GM21737 (cell line): ENCODE data around the gene CLEC20A.
A peak's percentile ranks its signal among the peaks of the same experiment; 100 is the strongest.

Source experiments
- ATAC-seq: cut with Tn5 transposase; IDR thresholded peaks from one replicate; pipeline ENCODE4 v1.9.1; 2021; ENCODE audit warnings: mild to moderate bottlenecking, moderate library complexity; ENCODE audit not compliant: unreplicated experiment

Gene CLEC20A

DNA sequence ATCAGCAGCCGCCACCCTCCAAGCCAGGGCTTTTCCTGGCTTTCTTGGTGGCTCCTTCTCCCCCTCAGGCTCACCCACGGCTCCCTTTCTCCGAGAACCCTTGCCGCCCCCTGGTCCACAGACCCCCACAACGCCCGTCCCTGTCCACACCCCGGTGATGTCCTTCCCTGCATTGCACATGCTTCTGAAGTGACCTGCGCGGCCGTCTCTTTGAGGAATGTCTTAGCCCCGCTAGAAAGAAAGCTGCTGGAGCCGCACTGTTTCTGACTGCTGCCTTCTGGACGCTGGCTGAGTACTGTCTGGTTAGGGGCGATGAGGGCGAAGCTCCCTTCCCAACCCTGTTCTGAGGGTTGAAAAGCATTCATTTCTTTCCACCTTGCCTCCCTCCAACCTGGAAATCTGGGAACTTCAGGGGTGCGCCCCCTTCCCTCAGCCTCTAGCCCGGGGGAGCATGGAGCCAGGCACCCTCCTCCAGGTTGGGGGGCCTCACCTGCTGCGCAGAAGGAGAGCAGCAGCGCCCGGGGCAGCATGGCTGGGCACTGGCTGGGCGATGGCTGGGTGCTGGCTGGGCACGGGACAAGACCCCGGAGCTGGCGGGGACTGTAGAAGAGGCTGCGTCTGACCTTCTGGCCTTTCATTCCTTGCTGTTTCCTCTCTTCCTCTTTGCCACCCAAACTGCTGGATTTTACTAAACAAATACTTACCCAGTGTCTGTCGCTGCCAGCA lies at the start of gene CLEC20A:
CLEC20A (minus strand) TSS at position 555 of the 726 bp plus-strand sequence; CDS start at position 530, 25 bp downstream.
- ATAC-seq, result no peak

DNA sequence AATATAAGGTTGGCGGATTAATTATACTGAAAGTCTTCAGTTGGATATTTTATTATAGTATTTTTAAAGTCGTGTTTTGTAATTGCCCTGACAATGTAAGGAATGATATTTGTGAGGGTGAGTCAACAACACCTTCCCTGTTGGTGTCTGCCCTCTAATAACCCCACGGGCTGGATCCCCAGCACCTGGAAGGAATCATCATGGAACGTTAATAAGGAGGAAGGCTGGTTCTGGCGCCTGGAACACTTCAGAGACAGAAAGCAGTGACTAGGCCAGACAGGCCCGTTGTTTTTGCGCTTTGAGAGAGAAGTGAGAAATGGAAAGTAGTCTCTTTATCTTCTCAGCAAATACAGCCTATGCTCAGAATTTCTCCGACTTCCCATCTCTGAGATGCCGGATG lies 47.8 kb upstream of the CLEC20A start:
- ATAC-seq, result no peak

DNA sequence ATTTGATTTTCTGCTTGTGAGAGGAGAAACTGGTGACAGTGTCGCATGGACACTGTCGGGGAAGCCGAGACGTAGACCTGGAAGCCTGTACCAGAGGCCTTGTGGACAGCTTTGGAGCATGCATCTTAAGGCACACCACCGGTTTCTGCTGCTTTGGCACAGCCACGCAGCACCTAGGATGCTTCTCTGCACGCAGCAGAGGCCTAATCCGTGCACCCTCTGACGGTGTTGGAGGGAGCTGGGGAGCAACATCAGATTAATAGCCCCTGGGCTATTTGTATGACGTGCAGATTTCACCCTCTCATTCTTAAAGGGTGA lies 46.5 kb upstream of the CLEC20A start:
- ATAC-seq, result peak; percentile 28

DNA sequence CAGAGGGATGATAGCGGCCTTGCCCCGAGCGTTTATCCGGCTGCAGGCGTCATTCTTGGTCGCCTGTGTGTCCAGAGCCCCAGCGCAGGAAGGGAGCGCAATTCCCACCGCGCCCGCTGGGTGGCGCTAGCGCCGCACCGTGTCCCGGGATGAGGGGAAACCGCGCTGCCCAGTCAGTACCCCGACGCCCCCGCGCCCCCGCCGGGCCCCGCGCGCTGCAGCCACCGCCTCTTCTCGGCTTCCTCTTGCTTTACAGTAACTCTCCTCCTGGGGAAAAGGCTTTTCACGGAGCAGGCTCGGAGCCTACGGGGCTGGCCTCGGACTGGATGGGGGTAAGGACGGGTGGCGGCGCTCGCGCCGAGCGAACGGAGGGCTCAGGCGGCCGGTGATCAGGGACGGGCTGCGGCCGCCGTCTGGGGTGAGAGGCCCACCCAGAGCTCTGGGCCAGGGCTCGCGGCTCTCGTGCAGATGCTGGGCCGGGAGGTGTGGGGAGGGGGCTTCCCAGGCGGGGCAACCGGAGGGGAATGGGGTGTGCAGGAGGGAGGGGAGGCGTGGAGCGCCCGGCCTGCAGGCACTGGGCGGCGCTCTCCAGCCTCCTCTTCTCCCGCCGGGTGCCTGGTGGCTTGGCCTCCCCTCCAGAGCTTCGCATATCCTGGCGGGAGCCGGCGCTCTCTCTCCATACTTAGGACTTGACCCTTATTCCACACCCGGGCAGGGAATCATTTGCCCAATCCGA lies 46.0 kb upstream of the CLEC20A start:
- ATAC-seq, result peak; percentile 73

DNA sequence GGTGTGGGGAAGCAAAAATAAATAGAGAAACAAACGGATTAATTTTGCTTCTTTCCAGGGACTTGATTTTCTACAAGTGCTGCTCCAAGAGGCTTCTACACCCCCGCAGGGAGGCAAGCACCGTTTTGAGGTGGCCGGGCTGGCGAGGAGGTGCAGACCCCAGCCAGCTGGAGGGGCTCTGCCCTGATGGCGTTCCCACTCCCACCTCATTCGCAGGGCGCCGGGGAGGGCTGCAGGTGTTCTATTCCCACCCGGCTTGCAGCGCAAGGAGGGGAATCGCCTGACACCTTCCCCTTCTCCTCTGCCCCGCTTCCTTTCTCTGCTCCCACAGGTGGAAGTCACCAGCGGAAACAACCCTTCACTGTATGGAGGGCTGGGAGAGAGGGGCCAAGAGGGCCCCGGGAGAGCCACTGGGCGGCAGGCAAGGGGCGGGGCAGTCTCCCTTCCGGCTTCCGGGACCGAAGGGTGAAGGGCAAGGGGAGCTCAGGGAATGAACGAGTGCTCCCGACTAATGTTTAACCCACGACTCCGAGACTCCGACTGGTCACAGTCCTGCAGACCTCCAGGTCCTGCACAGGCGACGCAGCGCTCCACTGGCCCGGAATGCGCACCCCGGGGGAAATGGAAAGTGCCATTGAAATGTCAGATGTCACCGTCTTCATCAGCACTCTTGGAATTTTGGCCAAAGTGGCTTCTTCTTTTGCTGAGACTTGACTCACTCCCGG lies 45.2 kb upstream of the CLEC20A start:
- ATAC-seq, result peak; percentile 42

DNA sequence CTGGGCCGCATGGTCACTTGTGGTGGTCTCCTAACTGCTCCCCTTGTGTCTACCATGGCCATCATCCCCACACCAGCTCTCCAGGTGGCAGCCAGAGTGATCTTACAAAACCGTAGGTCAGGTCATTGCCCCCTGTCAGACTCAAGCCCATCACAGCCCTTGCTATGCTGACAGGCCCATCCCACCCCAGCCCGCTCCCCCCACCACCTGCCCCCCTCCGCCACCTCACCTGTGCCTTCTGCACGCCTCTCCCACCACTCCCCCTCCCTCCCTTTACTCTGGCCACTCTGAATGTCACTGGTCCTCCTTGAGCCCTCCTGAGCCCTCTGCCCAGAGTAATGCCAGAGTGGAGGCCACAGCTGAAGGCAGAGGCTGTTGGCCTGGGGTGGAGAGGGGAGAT lies 44.6 kb upstream of the CLEC20A start:
- ATAC-seq, result no peak

DNA sequence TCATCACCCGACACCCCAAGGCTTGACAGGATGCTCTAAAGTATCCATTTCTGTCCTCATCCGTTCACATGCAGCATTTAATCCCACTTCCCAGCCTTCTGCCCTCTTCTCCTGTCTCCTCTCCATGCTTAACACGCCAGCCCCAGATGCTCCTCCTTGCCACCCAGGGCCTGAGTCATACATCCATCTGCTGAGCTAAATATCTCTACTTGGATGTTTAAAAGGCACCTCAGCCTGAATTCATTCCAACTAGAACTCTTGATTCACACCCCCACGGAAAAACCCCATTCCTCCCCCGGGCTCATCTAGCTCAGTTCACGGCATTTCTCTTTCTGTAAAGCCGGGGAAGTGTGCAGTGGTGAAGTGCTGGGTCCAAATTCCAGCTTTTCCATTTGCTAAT lies 43.9 kb upstream of the CLEC20A start:
- no peak for ATAC-seq

DNA sequence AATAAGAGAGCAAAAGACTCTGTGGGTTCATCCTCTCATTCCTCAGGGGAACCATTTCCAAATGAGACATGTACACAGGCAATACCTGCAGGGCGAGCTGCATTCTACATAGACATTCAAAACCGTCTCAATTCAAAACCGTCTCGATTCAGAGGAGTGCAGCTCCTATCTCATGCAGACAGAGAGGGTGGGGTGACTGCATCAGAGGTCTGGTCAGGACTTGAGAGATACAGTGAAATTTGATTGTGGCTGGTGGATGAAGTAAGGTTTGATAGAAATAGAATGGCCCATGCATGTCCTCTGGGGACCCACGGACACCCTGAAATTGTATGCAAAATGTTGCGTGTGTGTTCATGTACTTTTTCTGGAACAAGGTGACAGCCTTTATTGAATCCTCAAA lies 43.4 kb upstream of the CLEC20A start:
- no peak for ATAC-seq

DNA sequence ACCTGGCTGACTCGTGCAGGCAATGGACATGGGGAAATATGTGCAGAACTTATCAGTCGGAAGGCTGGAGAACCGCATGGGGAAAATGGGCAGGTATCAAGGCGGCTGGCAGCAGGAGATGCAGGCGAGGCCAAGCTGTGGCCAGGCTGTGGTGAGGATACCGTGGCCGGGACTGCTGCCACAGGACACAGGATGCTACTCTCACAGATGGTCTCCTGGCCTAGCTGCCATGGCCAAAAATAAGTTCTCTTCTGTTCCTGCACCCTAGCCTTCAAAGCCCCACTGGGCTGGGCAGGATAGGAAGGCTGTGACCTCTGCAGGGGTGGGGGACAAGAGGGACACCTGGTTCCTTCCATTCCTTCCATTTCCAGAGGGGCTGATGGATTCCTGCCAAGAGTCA lies 42.5 kb upstream of the CLEC20A start:
- no peak for ATAC-seq

DNA sequence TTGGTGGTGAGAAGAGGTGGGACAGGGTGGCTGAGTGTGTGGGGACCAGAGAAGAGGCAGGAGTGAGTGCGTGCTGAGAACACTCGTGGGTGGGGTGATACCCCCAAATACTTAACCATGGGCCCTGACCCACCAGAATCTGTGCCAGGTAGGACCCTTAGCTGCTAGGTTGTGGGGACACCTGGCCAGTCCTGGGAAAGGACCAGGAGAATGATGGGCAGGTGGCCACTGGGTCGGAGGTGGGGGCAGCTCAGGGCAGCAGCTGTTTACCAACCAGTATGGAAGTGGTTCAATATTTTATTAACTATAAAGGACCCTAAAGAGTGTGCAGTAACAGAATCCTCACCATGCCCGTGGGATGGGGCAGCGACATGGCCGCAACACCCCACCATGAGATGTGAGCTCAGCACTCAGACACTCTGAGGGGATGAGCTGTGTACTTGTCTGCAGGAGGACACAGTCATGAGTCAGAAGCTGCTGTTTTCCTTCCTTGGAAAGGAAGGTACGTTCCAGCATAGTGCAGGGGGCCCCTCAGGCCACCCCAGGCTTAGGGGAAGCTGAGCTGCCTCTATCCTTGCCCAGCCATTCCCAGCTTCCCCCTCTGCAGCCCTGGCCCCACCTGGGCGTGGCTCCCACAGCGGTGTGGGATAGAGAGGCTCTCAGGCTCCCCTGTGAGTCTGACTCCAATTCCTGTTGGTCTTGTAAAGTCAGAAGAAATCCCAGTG lies 41.6 kb upstream of the CLEC20A start:
- no peak for ATAC-seq

DNA sequence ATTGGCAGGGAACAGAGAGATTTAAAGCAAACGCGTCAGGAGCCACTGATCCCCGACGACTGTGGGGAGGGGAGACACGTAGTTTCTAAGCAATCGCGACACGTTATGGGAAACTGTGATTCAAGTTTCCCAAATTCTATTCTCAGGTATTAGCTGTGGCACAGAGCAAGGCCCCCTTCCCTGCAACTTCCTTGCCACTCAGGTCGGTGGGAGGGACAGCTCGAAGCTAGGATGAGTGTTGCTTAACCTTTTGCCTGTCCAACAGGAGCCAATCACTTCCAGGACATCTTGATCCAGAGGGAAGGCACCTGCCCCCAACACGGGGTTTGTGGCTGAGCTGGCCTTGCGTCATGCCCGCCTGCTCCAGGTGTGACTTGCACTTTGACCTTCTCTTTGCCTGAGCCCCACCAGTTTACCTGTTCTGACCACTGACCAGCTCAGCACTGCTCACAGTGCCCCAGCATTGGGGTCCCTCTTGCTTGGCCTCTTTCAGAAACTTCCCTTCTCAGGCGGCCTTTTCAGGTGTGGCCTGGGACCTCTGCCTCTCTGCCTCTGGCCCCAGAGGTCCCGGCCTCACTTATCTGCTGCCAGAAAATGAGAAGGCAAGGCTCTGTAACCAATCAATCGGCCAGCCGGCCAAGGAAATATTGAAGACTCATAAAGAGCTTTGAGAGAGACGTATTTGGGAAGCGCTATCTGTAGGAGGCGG lies 40.8 kb upstream of the CLEC20A start:
- ATAC-seq, result no peak

DNA sequence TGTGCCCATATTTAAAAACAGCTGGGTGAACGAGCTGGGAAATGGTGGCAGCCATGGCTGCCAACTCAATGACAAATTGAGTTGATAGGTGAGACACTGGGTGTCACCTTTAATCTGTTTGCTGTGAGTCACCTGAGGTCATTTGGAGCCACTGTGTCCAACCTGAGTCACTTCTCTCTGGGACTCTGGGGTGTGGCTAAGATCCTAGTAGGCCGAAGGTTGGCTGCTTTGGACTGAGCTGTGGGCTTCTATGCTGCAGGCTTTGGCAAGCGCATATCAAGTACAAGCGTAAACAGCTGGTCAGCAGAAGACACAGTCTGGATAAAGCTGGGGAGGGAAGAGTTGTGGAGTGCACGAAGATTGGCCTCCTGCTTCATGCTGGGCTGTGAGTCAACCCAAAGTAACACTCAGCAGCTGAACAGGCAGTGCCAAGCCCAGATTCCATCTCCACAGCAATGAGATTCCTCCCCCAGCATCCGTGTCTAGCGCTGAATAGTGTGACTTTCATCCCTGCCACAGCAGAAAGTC lies 40.1 kb upstream of the CLEC20A start:
- no peak for ATAC-seq

DNA sequence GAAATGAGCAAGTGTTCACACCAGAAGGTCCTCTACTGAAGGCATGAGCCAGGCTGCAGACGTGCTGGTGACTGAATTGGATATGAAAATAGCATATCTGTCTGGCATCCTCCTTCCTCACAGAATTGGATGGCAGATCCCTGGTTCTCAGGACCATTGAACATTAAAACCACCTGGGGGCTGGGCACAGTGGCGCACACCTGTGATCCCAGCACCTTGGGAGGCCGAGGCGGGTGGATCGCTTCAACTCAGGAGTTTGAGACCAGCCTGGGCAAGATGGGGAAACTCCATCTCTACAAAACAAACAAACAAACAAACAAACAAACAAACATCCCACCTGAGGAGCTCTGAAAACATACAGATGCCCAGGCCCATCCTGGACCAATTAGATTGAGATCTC lies 39.6 kb upstream of the CLEC20A start:
- ATAC-seq, result no peak

DNA sequence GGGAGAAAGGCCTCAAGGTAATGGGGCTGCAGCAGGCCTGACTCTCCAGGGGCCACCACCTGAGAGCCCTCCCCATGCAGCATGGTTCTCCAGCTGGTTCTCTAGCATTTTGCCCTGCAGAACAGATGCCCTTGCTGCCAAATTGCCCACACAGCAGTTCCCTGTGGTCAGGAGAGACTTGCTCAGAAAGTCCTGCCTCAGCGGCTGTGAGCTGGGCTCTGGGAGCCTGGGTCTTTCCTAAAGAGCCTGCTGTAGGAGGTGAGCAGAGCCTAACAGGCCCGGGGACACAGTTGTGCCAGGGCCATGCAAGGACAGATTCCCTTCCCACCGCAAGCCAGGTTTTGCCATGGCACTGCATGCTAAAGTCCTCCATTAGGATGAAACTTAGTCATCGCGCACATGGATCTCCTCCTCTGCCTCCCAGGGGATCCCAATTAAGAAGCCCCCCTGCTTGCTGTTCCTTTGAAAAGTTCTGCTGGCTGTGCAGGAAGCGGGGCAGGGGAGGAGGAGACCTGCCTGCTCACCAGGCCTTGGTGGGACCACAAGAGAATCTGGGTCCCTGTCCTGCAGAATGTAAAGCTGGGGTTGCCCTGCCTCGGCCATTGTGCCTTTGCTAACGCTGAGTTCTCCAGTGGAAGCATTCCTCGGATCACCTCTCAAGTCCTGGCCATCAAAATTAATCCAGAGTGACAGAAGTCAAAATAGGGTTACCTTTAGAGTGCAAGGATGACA lies 37.5 kb upstream of the CLEC20A start:
- ATAC-seq, result no peak

DNA sequence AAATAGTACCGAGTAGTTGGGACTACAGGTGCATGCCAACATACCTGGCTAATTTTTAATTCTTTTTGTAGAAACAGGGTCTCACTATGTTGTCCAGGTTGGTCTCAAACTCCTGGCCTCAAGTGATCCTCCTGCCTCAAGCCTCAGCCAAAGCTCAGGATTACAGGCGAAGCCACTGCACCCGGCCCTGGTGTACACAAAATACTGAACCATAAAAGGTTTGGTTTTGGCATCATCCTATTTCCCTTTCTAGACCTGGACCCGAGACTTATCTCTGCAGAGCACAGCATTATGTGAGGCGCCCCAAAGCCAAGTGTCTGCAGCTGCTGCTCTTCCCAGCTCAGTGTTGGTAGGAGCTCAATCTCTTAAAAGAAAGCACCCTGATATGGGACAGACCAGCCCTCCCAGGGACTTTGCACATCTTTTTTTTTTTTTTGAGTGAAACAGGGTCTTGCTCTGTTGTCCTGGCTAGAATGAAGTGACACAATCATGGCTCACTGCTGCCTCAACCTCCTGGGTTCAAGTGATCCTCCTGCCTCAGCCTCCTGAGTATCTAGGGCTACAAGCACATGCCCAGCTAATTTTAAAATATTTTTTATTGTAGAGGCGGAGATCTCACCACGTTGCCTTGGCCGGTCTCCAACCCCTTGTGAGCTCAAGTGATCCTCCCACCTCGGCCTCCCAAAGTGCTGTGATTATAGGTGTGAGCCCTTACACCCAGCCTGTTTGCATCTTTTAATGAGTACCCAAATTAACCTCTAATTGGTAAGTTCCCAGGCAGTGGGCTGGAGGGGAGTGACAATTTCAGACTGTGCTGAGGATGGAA lies 36.6 kb upstream of the CLEC20A start:
- ATAC-seq, result no peak

DNA sequence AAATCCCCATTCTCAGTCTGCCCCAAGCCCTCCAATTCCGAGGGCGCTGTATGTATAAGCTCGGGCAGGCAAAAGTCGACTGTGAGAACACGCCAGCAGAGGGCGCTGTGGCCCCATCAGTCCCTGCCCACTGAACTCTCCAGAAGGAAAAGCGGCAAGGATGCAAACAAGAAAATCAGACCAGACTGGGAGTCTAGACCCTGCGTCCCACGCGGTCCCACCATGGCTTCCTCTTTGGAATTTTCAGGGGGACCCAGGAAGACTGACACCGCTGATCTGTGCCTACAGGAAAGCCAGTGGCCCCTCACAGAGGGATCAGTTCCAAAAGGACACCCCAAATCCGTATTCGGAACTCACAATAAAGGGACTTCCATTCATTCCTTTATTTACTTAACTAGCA lies 35.6 kb upstream of the CLEC20A start:
- peak; percentile 74 for ATAC-seq

DNA sequence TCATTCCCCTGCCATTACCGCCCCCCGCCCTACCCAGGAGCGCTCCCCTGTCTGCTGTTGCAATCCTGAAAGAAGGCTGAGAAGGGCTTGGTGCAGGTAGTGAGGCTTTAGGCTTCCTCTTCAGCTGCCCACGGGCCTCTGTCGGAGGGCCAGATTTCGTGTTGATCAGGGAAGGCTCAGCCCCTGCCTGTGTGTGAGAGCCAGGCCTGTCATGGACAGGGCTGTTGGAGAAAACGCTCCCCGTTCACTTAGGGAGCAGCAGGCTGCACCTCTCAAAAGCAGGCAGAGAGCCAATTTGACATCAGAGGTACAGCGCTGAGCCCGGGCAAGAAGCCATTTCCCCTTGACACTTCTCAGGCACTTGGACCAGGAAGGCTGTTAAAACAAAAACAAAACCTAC lies 35.1 kb upstream of the CLEC20A start:
- ATAC-seq, result no peak

DNA sequence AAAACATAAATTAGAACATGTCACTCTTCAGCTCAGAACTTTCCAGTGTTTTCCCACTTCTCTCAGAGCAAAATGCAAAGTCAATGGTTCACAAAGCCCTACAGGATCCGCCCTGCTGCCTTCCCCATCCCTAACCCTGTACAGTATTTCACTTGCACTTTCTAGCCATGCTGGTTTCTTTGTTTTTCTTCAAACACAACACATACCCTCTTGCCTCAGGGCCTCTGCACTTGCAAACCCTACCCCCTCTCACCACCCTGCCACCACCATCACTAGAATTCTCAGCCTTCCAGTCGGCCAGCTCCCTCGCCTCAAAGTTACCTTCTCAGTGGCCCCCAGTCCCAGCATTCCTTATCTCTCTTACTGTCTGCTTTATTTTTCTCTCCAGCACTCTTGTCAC lies 33.7 kb upstream of the CLEC20A start:
- ATAC-seq, result no peak

DNA sequence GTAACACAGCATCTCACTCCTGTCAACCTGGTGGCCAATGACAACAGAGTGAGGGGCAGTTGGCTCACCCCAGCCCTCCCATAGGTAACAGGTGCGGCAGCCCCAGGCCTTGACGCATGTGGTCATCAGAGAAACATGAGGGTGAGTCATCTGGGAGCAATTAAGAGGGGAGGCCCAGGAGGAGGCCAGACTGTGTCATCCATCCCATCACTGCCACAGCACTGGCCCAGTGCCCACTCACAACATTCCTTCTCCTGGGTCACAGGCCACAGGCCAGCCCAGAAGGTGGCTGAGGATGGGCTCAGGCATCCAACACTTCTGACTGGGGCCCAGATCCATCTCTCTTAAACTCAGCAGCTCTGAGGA lies 33.3 kb upstream of the CLEC20A start:
- ATAC-seq, result no peak
